ENCODE results near the gene FOXL3. TPM values are rescaled to one million over a fixed set of nuclear protein-coding genes. Genes with fewer than 3 reads are reported as not detected.

The FOXL3 gene
- total RNA-seq, 1 donor, result not detected

DNA sequence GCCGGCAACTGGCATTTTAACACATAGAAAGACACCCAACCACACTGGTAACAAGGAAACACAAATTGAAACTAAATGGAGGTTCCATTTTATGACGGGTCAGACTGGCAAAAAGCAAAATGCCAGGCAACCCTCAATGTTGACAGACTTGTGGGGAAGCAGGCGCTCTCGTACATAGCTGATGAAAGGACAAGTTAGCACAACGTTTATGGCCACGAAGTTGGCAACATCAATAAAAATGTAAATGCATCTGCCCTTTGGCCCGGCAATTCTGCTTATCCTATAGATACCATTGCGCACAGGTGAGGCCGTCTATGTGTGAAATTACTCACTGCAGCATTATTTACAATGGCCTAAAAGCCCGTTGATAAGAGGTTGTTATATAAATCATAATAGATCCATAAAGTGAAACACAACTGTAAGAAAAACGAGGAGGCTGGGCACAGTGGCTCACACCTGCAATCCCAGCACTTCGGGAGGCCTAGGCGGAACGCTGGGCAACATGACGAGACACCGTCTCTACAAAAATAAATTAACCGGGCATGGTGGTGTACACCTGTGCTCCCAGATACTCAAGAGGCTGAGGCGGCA, 39.8 kb downstream of the FOXL3 start:
- TF ChIP-seq, protein P1, sequence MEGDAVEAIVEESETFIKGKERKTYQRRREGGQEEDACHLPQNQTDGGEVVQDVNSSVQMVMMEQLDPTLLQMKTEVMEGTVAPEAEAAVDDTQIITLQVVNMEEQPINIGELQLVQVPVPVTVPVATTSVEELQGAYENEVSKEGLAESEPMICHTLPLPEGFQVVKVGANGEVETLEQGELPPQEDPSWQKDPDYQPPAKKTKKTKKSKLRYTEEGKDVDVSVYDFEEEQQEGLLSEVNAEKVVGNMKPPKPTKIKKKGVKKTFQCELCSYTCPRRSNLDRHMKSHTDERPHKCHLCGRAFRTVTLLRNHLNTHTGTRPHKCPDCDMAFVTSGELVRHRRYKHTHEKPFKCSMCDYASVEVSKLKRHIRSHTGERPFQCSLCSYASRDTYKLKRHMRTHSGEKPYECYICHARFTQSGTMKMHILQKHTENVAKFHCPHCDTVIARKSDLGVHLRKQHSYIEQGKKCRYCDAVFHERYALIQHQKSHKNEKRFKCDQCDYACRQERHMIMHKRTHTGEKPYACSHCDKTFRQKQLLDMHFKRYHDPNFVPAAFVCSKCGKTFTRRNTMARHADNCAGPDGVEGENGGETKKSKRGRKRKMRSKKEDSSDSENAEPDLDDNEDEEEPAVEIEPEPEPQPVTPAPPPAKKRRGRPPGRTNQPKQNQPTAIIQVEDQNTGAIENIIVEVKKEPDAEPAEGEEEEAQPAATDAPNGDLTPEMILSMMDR (IDR thresholded peaks at IDR 0.05; ENCODE audit: insufficient read depth, low read depth, low read length), result no peak
- no peak for DNase-seq (ENCODE audit: low read depth)
- no peak overlapping the region for H3K4me3 ChIP-seq (ENCODE audit: low read depth, low read length)

DNA sequence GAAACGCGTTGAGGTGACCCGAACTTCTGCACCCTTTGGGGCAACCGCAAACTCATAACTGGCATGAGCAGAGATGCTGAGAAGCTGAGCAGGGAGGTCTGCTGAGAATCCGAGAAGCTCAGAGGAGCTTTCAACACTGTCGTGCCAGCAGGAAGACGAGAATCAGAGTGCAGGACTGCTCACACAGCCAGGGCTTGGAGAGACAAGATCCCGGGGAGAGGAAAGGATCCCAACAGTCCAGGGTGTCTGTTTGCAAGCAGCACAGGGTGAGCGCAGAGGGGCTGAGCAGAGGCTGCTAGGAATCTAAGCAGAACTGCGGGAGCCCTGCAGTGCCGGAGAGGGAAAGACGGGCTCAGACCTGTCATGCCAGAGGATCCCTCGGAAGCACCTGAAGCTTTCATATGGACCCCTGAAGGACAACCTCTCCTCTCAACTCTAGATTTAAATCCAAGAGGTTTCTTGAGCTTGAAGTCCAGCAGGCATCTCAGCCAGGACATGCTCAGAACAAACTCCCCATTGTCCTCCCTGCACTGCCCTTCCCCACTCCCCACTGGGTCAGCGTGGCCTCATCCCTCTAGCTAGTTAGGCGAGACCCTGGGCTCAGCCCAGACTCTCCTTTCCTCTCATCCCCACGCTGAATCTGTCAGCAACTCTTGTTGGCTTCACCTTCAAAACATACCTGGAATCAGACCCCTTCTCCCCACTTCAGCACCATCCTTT, 40.7 kb downstream of the FOXL3 start:
- no peak overlapping the region for H3K4me3 ChIP-seq (ENCODE audit: low read depth, low read length)
- TF ChIP-seq, protein P1 (IDR thresholded peaks at IDR 0.05; ENCODE audit: insufficient read depth, low read depth, low read length), result no peak
- DNase-seq (ENCODE audit: low read depth), result no peak

DNA sequence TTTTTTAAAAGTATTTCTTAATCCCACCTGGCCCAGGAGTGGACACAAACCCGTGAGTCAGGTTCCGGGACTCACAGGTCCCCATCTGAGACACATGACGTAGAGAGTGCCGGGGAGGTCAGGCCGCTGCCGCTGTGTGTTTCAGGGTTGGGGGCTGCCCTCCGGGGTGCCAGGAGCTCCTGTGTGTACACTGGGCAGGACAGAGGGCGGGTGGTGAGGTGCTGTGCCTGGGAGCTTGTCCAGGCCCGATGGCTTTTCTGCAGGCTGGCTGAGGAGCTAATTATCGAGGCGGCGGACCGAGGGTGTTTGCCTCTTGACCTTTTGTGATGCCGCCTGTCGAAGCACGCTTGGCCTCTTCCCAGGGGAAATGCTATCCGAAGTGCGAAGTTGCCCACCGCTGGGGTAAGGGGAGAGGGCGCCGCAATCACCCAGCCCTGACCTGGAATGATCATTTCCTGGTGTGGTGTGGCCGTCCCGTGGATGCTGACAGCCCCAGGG, 42.1 kb downstream of the FOXL3 start:
- DNase-seq (ENCODE audit: low read depth), result no peak
- no peak overlapping the region for H3K4me3 ChIP-seq (ENCODE audit: low read depth, low read length)
- TF ChIP-seq, protein P1 (IDR thresholded peaks at IDR 0.05; ENCODE audit: insufficient read depth, low read depth, low read length), result no peak

DNA sequence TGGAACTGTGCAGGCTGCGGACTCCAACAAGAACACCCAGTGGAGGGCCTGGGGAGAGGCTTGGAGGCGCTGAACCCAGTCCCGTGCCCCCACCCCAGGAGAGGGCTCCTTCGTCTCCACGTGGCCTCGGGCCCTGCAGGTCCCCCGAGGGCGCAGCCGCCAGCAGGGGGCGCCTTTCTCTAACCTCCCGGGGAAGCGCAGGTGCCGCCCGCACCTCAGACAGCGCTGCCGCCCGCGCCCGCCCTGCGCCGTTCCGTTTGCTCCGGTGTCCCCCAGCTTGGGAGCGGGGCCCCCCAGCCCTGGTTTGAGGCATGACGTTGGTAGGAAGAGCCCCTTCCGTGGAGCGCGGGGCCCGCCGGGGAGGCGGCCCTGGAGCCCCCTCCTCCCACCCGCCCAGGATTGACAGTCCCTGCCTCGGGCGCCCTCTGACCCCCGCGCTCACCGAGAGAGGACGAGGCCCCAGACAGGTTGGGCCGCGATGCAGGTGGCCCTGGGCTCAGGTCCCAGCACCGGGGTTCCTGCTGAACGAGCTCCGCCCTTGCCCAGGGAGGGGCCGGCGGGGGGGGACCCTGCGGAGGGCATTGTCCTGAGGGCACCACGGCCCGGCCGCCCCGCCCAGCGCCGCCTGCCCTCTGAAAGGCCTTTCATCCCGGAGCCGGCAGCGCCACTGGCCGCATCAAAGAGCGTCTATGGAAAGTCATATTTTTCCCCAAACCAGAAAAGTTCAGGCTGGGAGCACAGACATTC, 42.8 kb downstream of the FOXL3 start:
- DNase-seq (ENCODE audit: low read depth), result peak; percentile 66
- H3K4me3 ChIP-seq (ENCODE audit: low read depth, low read length), result peak overlapping the region; percentile 51
- TF ChIP-seq, protein P1 (IDR thresholded peaks at IDR 0.05; ENCODE audit: insufficient read depth, low read depth, low read length), result peak; percentile 77

DNA sequence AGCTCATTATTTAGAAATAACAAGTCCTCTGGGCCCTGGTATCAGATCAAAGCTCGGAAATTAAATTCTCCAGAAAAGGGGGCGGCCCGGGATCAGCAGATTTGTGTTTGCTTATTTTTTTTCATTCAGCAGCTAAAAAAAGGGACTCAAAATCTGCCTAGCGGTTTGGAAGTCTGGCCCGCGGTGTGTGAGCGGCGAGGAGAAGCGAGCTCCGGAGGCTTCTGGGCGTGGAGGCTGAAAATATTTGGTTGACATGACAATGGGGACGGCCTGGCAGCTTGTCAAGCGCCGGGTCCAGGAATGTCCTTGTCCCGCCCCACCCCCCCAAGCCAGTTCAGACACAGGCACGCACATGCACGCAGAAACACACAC, 43.4 kb downstream of the FOXL3 start:
- peak; percentile 6 for DNase-seq (ENCODE audit: low read depth)
- TF ChIP-seq, protein P1 (IDR thresholded peaks at IDR 0.05; ENCODE audit: insufficient read depth, low read depth, low read length), result no peak

DNA sequence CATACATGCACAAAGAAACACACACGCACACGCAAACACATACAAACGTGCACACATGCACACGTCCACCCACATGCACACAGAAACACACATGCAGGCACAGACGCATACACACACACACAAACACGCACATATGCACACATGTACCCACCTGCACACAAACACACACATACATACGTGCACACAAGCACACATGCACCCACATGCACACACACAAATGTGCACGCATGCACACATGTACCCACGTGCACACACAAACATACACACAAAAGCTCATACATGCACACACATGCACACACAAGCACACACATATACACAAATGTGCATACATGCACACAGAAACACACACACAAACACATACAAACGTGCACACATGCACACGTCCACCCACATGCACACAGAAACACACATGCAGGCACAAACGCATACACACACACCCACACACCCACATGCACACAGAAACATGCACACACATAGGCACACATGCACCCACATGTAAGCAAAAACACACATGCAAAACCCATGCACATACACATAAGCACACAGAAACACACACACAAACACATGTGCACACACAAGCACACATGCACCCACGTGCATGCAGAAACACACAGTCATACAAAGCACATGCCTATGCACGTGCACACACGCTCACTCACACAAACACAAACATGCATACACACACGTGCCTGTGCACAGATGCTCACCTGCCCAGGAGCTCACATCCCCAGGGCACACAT, 44.8 kb downstream of the FOXL3 start:
- no peak for DNase-seq (ENCODE audit: low read depth)
- TF ChIP-seq, protein P1 (IDR thresholded peaks at IDR 0.05; ENCODE audit: insufficient read depth, low read depth, low read length), result no peak
- H3K4me3 ChIP-seq (ENCODE audit: low read depth, low read length), result no peak overlapping the region

More for the DNA sequence above, 43.4 kb downstream of the FOXL3 start:
- no peak overlapping the region for H3K4me3 ChIP-seq (ENCODE audit: low read depth, low read length)

All from fibroblast of villous mesenchyme (primary cell).